OCI-LY7 (cell line): ENCODE measurements around the gene CORO2B. TPM values are rescaled to one million over a fixed set of nuclear protein-coding genes. Genes with fewer than 3 reads are reported as not detected.

ENCODE experiments used
- BruUV-seq: library from RNA; stranded (reverse); fragments of 400-500 nt; replicated peaks from 2 replicates; lab custom pipeline; 2021; lab: Mats Ljungman, UMichigan
- CTCF ChIA-PET: fragments of 300-600 bp; sonication (Branson Sonifier 250); formaldehyde crosslinking; loops from one replicate; lab custom pipeline; 2022; ENCODE audit warnings: antibody characterized with exemption; ENCODE audit not compliant: unreplicated experiment; lab: Charles Lee
- POLR2A ChIA-PET: fragments of 300-600 bp; sonication (Branson Sonifier 250); formaldehyde crosslinking; loops from one replicate; lab custom pipeline; 2022; ENCODE audit warnings: antibody characterized with exemption; lab: Charles Lee
- DNase-seq: peaks from one replicate; pipeline ENCODE4 v3.0.0-alpha.2; 2015; ENCODE audit warnings: low spot score
- H2AFZ ChIP-seq: fragments of 200-600 bp; sonication (generic), shearing (Covaris generic); 2 replicates; pipeline ENCODE4 v1.6.1; 2014; ENCODE audit warnings: mild to moderate bottlenecking, antibody characterized with exemption, low read length, moderate library complexity
- H3K27ac ChIP-seq: fragments of 200-600 bp; sonication (generic); 2 replicates; pipeline ENCODE4 v1.5.1; 2014; ENCODE audit warnings: mixed run types, low read depth, mild to moderate bottlenecking, moderate library complexity, low read length, inconsistent platforms; ENCODE audit not compliant: poor library complexity, severe bottlenecking
- H3K36me3 ChIP-seq: fragments of 200-600 bp; sonication (generic); 2 replicates; pipeline ENCODE4 v1.6.1; 2014; ENCODE audit warnings: mild to moderate bottlenecking, antibody characterized with exemption, low read length, moderate library complexity, mixed read lengths; ENCODE audit not compliant: insufficient read depth
- H3K4me1 ChIP-seq: fragments of 200-600 bp; sonication (generic); 2 replicates; pipeline ENCODE4 v1.5.1; 2014; ENCODE audit warnings: mild to moderate bottlenecking, low read length; ENCODE audit not compliant: insufficient read depth, poor library complexity, severe bottlenecking
- H3K4me2 ChIP-seq: fragments of 200-600 bp; sonication (generic); 2 replicates; pipeline ENCODE4 v1.6.1; 2014; ENCODE audit warnings: mild to moderate bottlenecking, low read length
- H3K4me3 ChIP-seq: fragments of 200-600 bp; sonication (generic); 2 replicates; pipeline ENCODE4 v1.5.1; 2014; ENCODE audit warnings: mild to moderate bottlenecking, low read depth, low read length; ENCODE audit not compliant: poor library complexity, severe bottlenecking
- H3K79me2 ChIP-seq: fragments of 200-600 bp; sonication (generic); 2 replicates; pipeline ENCODE4 v1.6.1; 2016; ENCODE audit warnings: low read depth, mild to moderate bottlenecking, low read length, moderate library complexity, mixed read lengths; ENCODE audit not compliant: insufficient read depth
- H3K9me2 ChIP-seq: fragments of 200-600 bp; sonication (generic); 2 replicates; pipeline ENCODE4 v1.6.1; 2016; ENCODE audit warnings: mild to moderate bottlenecking, low read length, mixed read lengths; ENCODE audit not compliant: insufficient read depth
- H3K9me3 ChIP-seq: fragments of 200-600 bp; sonication (generic); 2 replicates; pipeline ENCODE4 v1.6.1; 2014; ENCODE audit warnings: mild to moderate bottlenecking, mixed run types, low read length, mixed read lengths
- H4K20me1 ChIP-seq: fragments of 200-600 bp; sonication (generic); 2 replicates; pipeline ENCODE4 v1.6.1; 2014; ENCODE audit warnings: mild to moderate bottlenecking, antibody characterized with exemption, low read length, moderate library complexity, mixed read lengths; ENCODE audit not compliant: insufficient read depth
- CTCF ChIP-seq: fragments of 200-600 bp; sonication (generic); conservative IDR thresholded peaks from 2 replicates; pipeline ENCODE4 v1.5.1; 2014; ENCODE audit warnings: mild to moderate bottlenecking, antibody characterized with exemption, low read length, moderate library complexity, mixed read lengths
- EZH2phosphoT487 ChIP-seq: fragments of 200-600 bp; sonication (generic); IDR thresholded peaks from 2 replicates; pipeline ENCODE4 v1.6.1; 2018; ENCODE audit warnings: low read depth, borderline replicate concordance, mild to moderate bottlenecking, mixed run types, antibody characterized with exemption, low read length, moderate library complexity, mixed read lengths
- intact Hi-C: fragments of 100-400 bp; cut with micrococcal nuclease; formaldehyde crosslinking; loops from one replicate; pipeline ENCODE4 v1.10.0; 2022; ENCODE audit not compliant: unreplicated experiment
- total RNA-seq, 2 experiments: library from RNA; depleted of rRNA in 1 of 2; stranded (reverse); fragments of >200 nt in 1 of 2; shearing (Covaris generic) in 1 of 2; gene quantifications; 2 replicates each; pipeline ENCODE4 v1.2.3, GENCODE V29; 2014 to 2022

CORO2B gene
- total RNA-seq, 2 experiments from 2014 or later: 7.4 to 12.5 TPM

GRCh38 chr15:68552344-68552743, 26.4 kb upstream of the CORO2B start:
- no TSS peak for BruUV-seq
- H3K79me2 ChIP-seq: no peaks in the 10 kb centered on the region
- H3K4me2 ChIP-seq: no peak overlapping the region
- ChIA-PET CTCF (interaction anchor here (3.2 kb wide), 1 partner anchor 121 kb away, joined by 19 read pairs; no protein-coding TSS in a partner anchor), POLR2A (interaction anchor here (0.7 kb wide), 1 partner anchor 122 kb away, joined by 7 read pairs; no protein-coding TSS in a partner anchor)
- H3K9me3 ChIP-seq: no peaks in the 10 kb centered on the region
- H3K27ac ChIP-seq: no peak overlapping the region
- no peak for DNase-seq
- intact Hi-C loops: loop anchor here (5.0 kb wide), 1 partner anchor 245 kb away; no protein-coding TSS in a partner anchor
- no peaks in the 10 kb centered on the region for H3K36me3 ChIP-seq
- H3K4me3 ChIP-seq: no peak overlapping the region
- H2AFZ ChIP-seq: no peak overlapping the region
- TF ChIP-seq CTCF (no peak), EZH2phosphoT487 (no peak)
- no peaks in the 10 kb centered on the region for H3K9me2 ChIP-seq
- H4K20me1 ChIP-seq: no peaks in the 10 kb centered on the region
- peaks cover 10% of the 10 kb centered on the region for H3K4me1 ChIP-seq

- Histone ChIP-seq H2AFZ (no peak overlapping the region), H3K4me3 (no peak overlapping the region), H3K9me2 (no peaks in the 10 kb centered on the region), H3K4me1 (peaks cover 10% of the 10 kb centered on the region), H3K27ac (no peak overlapping the region), H3K36me3 (no peaks in the 10 kb centered on the region), H3K79me2 (no peaks in the 10 kb centered on the region), H3K9me3 (no peaks in the 10 kb centered on the region), H4K20me1 (no peaks in the 10 kb centered on the region), H3K4me2 (no peak overlapping the region)
- no peak for DNase-seq
- ChIA-PET CTCF (interaction anchor here (0.8 to 3.2 kb wide), 2 partner anchors 81 to 120 kb away, joined by 3 to 19 read pairs; no protein-coding TSS in a partner anchor), POLR2A (interaction anchor here (0.7 kb wide), 1 partner anchor 121 kb away, joined by 7 read pairs; no protein-coding TSS in a partner anchor)
- BruUV-seq: no TSS peak
- intact Hi-C loops: loop anchor here (5.0 kb wide), 1 partner anchor 245 kb away; no protein-coding TSS in a partner anchor
- TF ChIP-seq CTCF: no peak
- TF ChIP-seq EZH2phosphoT487: no peak
Measured at GRCh38 chr15:68552773-68553172, 26.0 kb upstream of the CORO2B start.
